Heart left ventricle (tissue), 13 donors: Measurements from ENCODE around the gene ABCC6.
"Not testable (repeated sequence)": the region's sequence is repeated elsewhere in the genome, so short reads cannot be mapped to it uniquely, and the experiment has no call there.

Experiments
- CTCF ChIP-seq, 12 donors: fragments of 200-600 bp; sonication (generic) in 4 of 12; IDR thresholded peaks; one replicate each; pipeline versions ENCODE4 v1.5.0 to v1.8.0; 2018 to 2022; ENCODE audit warnings: antibody characterized with exemption in 12 of 12, mild to moderate bottlenecking in 5 of 12
- POLR2A ChIP-seq, 2 donors: fragments of 450-650 bp; IDR thresholded peaks; one replicate each; pipeline ENCODE4 v1.6.1; 2017; ENCODE audit warnings: antibody characterized with exemption in 2 of 2, mild to moderate bottlenecking in 2 of 2, moderate library complexity in 2 of 2
- donor health status: ischemic (EF 13 %, LVEDD 7.1; RV severe dilation, severe dysfunction).
- donor health status: DM: no; HTN: yes; CAD: no.
- donor health status: DM: no; HTN: no; CAD: no.
- donor health status: ischemic (EF 25% LVEDD 6.9; RV normal size, moderate dysfunction).
- donor health status: ischemic (EF 25% LVEDD 5.7; RV mildly dilated, moderate dysfunction).
- donor health status: ischemic (EF 35%, LVEDD 5.7; RV mildly dilated, moderate dysfunction).
- donor health status: nonischemic (EF 11% LVEDD 7.7; RV severe dilation, severe dysfunction).
- donor health status: DM: yes; HTN: yes; CAD: no.
- donor health status: PGD.
- donor health status: ischemic (EF 29% LVEDD 5.4; RV normal size, mild dysfunction).
- donor health status: nonischemic (EF 23%, LVEDD 6.1; RV moderate dilation, normal function).

DNA sequence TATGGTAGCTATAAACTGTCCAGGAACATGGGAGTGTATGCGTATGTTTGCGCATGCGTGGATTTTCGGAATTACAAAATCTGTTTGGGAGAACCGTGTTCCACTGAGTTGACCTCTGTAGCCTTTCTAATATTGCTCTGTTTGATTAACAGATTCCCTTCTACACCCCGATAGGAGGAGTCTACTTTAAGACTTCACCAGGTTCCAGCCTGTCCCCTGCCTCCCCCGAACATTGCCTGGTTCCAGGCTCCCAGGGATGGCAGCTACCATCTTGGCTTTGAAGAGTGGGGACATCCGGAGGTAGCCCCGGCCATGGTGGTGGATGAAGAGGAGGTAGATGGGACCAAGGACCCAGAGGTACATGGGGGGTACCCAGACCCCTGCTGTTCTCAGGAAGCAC lies 1.9 kb downstream of the ABCC6 start:
- not testable (repeated sequence) for TF ChIP-seq CTCF, POLR2A (IDR thresholded peaks at IDR 0.05)
